GM19239 (cell line): ENCODE data around the gene MACROD1.
A peak's percentile ranks its signal among the peaks of the same experiment; 100 is the strongest.

ENCODE experiments used
- DNase-seq: peaks from one replicate; pipeline ENCODE4 v3.0.0; 2011; ENCODE audit warnings: low spot score; ENCODE audit not compliant: insufficient read length
- FAIRE-seq: peaks from 2 replicates; lab custom pipeline; 2011; peaks lifted over from hg19 to GRCh38; lab: Jason Lieb, UNC

MACROD1 gene

GRCh38 chr11:64008283-64008913, 157.5 kb downstream of the MACROD1 start:
- DNase-seq (no peak), FAIRE-seq (no peak)

GRCh38 chr11:64007629-64008282, 158.2 kb downstream of the MACROD1 start:
- DNase-seq, result no peak
- no peak for FAIRE-seq

- FAIRE-seq, result no peak
- no peak for DNase-seq
Observed at GRCh38 chr11:64007160-64007628, 158.7 kb downstream of the MACROD1 start.

DNA sequence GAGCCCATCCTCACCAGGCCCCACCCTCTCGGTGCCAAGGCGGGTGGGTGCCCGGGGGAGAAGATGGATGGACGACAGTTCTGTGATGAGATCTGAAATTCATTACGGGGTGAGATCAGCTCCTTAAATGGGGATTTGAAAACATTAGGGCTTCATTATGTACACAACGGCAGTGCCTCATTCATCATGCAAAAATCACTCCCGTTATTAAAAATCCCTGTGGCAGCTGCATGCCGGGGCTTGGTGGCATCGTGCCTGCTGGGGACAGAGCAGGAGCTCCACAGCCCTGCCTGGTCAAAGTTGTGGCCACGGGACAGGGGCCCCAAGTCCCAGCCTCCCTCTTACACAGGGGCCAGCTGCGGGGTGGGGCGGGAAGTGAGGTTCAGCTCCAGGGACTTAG, 159.5 kb downstream of the MACROD1 start:
- DNase-seq (no peak), FAIRE-seq (no peak)

DNA sequence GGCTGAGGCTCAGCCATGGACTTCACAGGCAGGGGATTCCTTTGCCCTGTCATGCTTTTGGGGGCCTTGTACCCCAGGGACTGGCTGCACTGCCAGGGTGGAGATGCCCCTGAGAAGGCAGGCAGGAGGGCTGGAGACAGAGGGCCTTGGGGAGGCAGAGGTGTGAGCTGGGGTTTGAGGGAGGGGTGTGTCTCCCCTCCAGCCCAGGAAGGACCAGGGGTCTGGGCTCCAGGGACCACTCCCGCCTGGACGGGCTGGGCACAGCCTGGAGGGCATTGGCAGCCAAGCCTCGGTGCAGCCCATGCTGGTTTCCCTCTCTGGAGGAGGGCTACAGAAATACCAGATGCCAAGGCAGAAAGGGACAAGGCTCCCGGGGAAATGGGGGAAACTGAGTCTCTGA, 160.2 kb downstream of the MACROD1 start:
- FAIRE-seq (no peak), DNase-seq (no peak)

- DNase-seq (no peak), FAIRE-seq (no peak)
Observed at GRCh38 chr11:64004590-64004984, 161.3 kb downstream of the MACROD1 start.

DNA sequence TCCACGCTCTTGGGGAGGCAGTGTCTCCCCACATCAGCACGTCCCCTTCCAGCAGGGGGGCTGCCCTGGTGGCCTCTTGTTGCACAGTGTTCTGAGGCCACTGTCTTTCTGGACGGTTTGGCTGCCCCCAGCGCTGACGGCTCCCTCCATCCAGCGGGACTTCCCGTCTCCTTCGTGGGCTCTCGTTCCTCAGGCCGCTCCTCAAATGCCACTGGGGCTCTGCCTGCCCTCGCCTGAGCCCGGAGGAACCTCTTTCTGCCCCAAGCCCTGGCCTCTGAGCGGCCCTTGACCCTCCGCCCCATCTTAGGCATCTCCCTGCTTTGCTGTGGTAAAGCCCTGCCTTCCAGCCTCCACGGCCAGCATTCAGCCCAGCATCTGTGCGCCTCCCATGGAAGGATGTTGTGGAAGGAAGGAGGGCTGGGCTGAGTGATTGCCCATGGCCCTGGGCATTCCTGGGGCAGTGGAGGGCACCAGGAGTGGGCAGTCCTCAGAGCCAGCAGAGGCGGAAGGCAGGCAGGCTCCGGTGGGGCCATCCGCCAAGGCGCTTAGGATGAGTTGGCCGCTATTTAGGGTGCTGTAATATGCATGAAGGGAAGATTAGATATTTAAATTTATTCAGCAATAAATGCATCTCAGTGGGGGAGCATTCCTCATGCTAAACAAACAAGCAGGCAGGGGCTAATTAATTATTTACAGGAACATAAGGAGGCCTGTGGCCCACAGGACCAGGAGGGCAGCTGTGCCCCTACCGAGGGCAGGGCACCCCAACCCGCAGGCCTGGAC, 161.9 kb downstream of the MACROD1 start:
- FAIRE-seq, result no peak
- no peak for DNase-seq

DNA sequence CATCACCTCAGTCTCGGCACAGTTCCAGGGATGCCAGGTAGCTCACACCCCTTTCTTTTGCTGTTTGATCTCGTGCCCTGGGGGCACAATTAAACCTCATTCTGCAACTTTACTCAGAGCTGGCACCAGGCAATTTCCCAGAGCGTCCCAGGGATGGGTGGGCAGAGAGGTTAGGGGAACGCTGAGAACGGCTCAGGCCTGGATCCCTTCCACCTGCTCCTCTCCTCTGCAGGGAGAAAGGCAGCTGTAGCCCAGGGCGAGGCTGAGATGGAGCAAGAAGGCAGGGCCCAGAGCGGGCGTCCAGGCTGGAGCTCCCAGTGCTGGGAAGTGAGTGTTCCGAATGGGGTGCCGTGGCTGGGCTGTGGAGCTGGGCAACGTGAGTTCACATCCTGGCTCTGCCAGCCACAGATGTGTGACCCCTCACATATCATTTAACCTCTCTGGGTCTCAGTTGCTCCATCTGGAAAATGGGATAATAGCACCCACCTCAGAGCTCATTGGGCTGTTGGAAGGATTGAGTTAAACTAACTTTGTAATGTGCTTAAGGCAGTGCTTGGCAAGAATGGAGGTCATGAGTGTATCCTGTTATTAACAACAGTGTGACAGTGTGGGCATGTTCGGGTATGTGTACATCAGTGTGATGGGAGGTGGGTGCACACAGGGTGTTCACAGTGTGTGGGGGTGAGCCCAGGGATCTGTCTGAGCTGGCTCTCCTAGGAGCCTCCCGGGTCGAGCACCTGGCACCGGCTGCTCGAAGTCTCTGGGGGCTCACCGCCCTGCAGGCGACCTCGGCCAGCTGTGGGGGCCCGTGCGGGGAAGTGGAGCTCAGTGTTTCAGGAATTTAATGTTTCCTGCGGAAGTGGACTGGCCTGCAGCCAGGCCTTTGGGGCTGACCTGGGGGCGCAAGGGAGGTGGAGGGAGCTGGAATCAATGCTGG, 164.2 kb downstream of the MACROD1 start:
- FAIRE-seq (no peak), DNase-seq (no peak)

DNA sequence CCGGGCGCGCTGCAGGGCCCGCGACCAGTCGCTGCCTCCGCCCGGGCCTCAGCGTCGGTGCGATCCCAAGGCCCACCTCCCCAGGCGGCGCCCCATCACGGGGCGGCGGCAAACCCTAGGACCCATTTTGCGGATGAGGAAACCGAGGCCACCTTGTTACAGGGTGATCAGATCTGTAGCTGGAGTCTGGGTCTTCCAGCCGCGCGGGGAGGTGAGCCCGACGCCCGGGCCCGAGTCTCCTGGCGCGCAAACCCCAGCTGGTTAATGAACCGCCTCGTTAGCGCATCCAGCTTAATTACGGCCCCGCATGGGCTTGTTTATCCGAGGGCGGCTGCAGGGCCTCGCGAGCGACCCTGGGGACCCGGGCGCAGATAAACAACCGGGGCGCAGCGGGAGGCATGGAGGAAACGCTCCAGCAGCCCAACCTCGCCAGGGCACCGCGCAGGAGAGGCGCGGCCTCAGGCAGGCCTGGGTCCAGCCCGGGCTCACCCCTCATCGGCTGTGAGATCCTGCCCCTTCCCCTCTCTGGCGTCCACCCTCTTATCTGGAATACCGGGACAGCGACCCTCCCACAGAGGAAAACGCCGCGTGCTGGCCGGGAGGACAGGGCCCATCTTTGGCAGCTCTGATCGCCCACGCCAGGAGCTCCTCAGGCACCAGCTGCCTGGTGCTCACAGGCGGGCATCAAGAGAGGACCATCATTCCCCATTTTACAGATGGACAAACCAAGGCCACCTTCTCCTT, 165.0 kb downstream of the MACROD1 start:
- no peak for FAIRE-seq
- DNase-seq, result no peak

DNA sequence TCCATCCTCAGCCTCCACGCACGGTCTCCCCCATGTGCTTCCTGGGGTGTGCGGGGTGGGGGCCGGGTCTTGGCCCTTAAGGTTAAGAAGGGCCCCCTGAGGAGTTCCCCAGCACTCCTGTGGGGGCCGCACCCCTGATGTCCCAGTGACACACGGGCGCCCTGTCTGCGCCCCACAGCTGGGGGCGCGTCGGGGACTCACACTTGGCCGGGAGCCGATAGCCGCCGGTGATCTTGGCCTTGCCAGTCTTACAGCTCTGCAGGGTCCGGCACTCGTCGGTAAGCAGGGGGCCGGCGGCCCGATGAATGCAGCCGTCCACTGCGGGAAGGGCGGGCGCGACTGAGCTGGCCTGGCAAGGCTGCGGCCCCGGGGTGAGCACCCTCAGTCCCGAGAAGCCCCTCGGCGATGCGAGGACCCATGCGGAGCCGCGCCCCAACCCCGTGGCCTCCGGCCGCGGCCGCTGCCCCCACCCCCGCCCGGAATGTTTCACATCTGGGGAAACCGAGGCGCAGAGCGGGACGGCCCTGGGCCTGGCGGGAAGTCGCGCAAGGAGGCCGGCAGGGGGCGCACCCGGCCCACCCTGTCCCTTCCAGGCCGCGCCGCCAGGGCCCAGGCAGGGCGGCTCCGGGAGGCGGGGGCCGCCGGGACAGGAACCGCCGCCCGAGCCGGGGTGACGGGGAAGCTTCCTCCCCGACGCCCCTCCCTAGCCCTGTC, 165.7 kb downstream of the MACROD1 start:
- peak; percentile 92 for DNase-seq
- no peak for FAIRE-seq

DNA sequence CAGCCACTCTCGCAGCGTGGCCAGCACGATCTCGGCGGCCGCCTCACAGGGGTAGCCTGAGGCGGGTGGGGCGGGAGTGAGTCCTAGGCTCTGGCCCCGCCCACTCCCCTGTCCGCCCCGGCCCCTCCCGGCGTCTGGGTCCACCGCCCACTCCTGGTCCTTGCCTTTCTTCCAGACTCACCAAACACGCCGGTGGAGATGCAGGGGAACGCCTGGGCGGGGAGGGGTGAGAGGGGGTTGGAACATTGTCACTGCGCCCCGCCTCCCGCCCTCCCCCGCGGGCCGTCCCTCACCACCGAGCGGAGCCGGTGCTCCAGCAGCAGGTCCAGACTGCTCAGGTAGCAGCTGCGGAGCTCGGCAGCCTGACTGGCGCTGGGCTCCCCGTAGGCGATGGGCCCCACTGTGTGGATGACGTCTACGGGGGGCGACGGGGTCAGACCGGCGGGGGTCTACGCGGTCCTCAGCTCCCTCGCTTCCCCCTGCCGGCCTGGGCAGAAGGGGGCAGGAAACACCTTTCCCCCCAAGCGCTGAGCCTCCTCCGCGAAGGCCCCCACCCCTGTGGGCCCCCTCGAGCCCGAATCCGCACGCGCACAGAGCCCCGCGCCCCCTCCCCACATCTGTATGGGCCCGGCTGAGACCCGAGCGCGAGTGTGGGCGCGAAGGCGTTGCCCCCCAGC, 166.4 kb downstream of the MACROD1 start:
- peak; percentile 58 for DNase-seq

GRCh38 chr11:63998558-63999348, 167.2 kb downstream of the MACROD1 start:
- FAIRE-seq (no peak), DNase-seq (no peak)

More for the DNA sequence above, 166.4 kb downstream of the MACROD1 start:
- no peak for FAIRE-seq

GRCh38 chr11:63997801-63998337, 168.0 kb downstream of the MACROD1 start:
- no peak for FAIRE-seq
- no peak for DNase-seq

- FAIRE-seq, result no peak
- DNase-seq, result no peak
Observed at GRCh38 chr11:63997104-63997700, 168.7 kb downstream of the MACROD1 start.

DNA sequence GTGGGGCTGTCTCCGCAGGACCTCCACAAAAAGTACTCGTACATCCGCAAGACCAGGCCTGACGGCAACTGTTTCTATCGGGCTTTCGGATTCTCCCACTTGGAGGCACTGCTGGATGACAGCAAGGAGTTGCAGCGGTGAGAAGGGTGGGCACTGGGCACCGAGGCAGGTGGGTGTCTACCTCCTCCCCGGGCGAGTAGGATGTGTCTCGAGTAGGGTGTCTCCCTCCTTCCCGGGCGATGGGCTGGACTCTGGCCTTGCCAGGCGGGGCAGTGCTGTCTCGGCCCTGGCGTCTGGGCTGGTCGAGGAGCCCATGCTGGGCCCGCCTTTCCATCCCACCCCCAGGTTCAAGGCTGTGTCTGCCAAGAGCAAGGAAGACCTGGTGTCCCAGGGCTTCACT, 169.4 kb downstream of the MACROD1 start:
- FAIRE-seq, result no peak
- no peak for DNase-seq

DNA sequence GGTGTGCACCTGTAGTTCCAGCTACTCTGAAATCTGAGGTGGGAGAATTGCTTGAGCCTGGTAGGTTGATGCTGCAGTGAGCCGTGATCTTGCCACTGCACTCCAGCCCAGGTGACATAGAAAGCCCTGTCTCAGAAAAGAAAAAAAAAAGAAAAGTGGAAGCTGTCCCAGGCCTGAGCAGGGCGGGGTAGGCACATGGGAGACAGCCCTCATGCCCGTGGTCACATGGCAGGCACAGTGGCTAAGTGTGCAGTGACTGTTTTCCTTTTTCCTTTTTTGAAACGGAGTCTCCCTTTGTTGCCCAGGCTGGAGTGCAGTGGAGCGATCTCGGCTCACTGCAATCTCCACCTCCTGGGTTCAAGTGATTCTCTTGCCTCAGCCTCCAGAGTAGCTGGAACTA, 171.9 kb downstream of the MACROD1 start:
- DNase-seq (no peak), FAIRE-seq (no peak)

- DNase-seq (no peak), FAIRE-seq (no peak)
Observed at GRCh38 chr11:63993100-63993499, 172.8 kb downstream of the MACROD1 start.
